ENCODE results near the gene EEFSEC. TPM values are rescaled to one million over a fixed set of nuclear protein-coding genes. Genes with fewer than 3 reads are reported as not detected.

EEFSEC gene
- polyA plus RNA-seq, 1 donor (not counting 4 experiments of a cell fraction or from before 2014, with no cell fraction given): 8.7 TPM

- dilution Hi-C loops (cut with MboI; ENCODE audit: extremely low pct_ligation_motif_present, low sequenced_read_pairs): no loop called here
- TF ChIP-seq, protein P1, sequence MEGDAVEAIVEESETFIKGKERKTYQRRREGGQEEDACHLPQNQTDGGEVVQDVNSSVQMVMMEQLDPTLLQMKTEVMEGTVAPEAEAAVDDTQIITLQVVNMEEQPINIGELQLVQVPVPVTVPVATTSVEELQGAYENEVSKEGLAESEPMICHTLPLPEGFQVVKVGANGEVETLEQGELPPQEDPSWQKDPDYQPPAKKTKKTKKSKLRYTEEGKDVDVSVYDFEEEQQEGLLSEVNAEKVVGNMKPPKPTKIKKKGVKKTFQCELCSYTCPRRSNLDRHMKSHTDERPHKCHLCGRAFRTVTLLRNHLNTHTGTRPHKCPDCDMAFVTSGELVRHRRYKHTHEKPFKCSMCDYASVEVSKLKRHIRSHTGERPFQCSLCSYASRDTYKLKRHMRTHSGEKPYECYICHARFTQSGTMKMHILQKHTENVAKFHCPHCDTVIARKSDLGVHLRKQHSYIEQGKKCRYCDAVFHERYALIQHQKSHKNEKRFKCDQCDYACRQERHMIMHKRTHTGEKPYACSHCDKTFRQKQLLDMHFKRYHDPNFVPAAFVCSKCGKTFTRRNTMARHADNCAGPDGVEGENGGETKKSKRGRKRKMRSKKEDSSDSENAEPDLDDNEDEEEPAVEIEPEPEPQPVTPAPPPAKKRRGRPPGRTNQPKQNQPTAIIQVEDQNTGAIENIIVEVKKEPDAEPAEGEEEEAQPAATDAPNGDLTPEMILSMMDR (optimal IDR thresholded peaks at IDR 0.05 in 1 of 3, IDR thresholded peaks at IDR 0.05 in 1 of 3, conservative IDR thresholded peaks at IDR 0.05 in 1 of 3; ENCODE audit: extremely low read depth in 1 of 3, insufficient read depth in 2 of 3, low read length in 3 of 3): no peak
- no peak for TF ChIP-seq EZH2 (IDR thresholded peaks at IDR 0.05; ENCODE audit: low read length)
Measured at GRCh38 chr3:128266453-128266852, 113.2 kb downstream of the EEFSEC start.

GRCh38 chr3:128267541-128267940, 114.3 kb downstream of the EEFSEC start:
- Histone ChIP-seq H3K79me2 (ENCODE audit: control insufficient read depth, insufficient read depth, low read length) (no peaks in the 10 kb centered on the region), H4K20me1 (ENCODE audit: control insufficient read depth, extremely low read depth, insufficient read depth, low read length) (no peaks in the 10 kb centered on the region), H3K36me3 (ENCODE audit: control insufficient read depth in 2 of 2, extremely low read depth in 1 of 2, insufficient read depth in 2 of 2, low read length in 2 of 2) (peaks cover 2 to 20% of the 10 kb centered on the region in 2 experiments), H3K9ac (ENCODE audit: control insufficient read depth, extremely low read depth, insufficient read depth, low read length) (no peak overlapping the region), H3K9me3 (ENCODE audit: control insufficient read depth, low read depth, low read length) (no peaks in the 10 kb centered on the region), H2AFZ (ENCODE audit: control insufficient read depth, low read length) (no peak overlapping the region), H3K4me3 (ENCODE audit: control insufficient read depth in 2 of 3, extremely low read depth in 1 of 3, insufficient read depth in 2 of 3, low read depth in 1 of 3, low read length in 3 of 3) (no peak overlapping the region), H3K27me3 (ENCODE audit: control insufficient read depth, extremely low read depth, insufficient read depth, low read length) (no peaks in the 10 kb centered on the region), H3K27ac (ENCODE audit: control insufficient read depth, insufficient read depth, low read length) (no peak overlapping the region), H3K9me1 (ENCODE audit: control insufficient read depth, extremely low read depth, insufficient read depth, low read length) (no peaks in the 10 kb centered on the region), H3K4me1 (ENCODE audit: control insufficient read depth, extremely low read depth, insufficient read depth, low read length) (peaks cover 10% of the 10 kb centered on the region), H3K4me2 (ENCODE audit: control insufficient read depth, extremely low read depth, insufficient read depth, low read depth, low read length) (no peak overlapping the region)
- no peak for TF ChIP-seq EZH2 (IDR thresholded peaks at IDR 0.05; ENCODE audit: low read length)
- TF ChIP-seq, protein P1 (optimal IDR thresholded peaks at IDR 0.05 in 1 of 3, IDR thresholded peaks at IDR 0.05 in 1 of 3, conservative IDR thresholded peaks at IDR 0.05 in 1 of 3; ENCODE audit: extremely low read depth in 1 of 3, insufficient read depth in 2 of 3, low read length in 3 of 3): no peak
- dilution Hi-C loops (cut with MboI; ENCODE audit: extremely low pct_ligation_motif_present, low sequenced_read_pairs): no loop called here
- no peak for DNase-seq (ENCODE audit: low read depth, low spot score)
- no peak for FAIRE-seq

More at GRCh38 chr3:128266453-128266852, 113.2 kb downstream of the EEFSEC start:
- peaks cover 10% of the 10 kb centered on the region for H3K4me1 ChIP-seq (ENCODE audit: control insufficient read depth, extremely low read depth, insufficient read depth, low read length)
- no peaks in the 10 kb centered on the region for H3K9me3 ChIP-seq (ENCODE audit: control insufficient read depth, low read depth, low read length)
- no peak overlapping the region for H3K9ac ChIP-seq (ENCODE audit: control insufficient read depth, extremely low read depth, insufficient read depth, low read length)
- H3K9me1 ChIP-seq (ENCODE audit: control insufficient read depth, extremely low read depth, insufficient read depth, low read length): no peaks in the 10 kb centered on the region
- no peak overlapping the region for H3K4me2 ChIP-seq (ENCODE audit: control insufficient read depth, extremely low read depth, insufficient read depth, low read depth, low read length)
- H2AFZ ChIP-seq (ENCODE audit: control insufficient read depth, low read length): no peak overlapping the region
- no peak overlapping the region for H3K27ac ChIP-seq (ENCODE audit: control insufficient read depth, insufficient read depth, low read length)
- H3K4me3 ChIP-seq (ENCODE audit: control insufficient read depth in 2 of 3, extremely low read depth in 1 of 3, insufficient read depth in 2 of 3, low read depth in 1 of 3, low read length in 3 of 3): no peak overlapping the region
- H3K27me3 ChIP-seq (ENCODE audit: control insufficient read depth, extremely low read depth, insufficient read depth, low read length): no peaks in the 10 kb centered on the region
- peaks cover 1 to 20% of the 10 kb centered on the region in 2 experiments for H3K36me3 ChIP-seq (ENCODE audit: control insufficient read depth in 2 of 2, extremely low read depth in 1 of 2, insufficient read depth in 2 of 2, low read length in 2 of 2)
- FAIRE-seq (no peak), DNase-seq (ENCODE audit: low read depth, low spot score) (no peak)
- no peaks in the 10 kb centered on the region for H4K20me1 ChIP-seq (ENCODE audit: control insufficient read depth, extremely low read depth, insufficient read depth, low read length)
- H3K79me2 ChIP-seq (ENCODE audit: control insufficient read depth, insufficient read depth, low read length): no peaks in the 10 kb centered on the region
